H1 (cell line): Measurements from ENCODE around the gene SLC30A3. TPM values are rescaled to one million over a fixed set of nuclear protein-coding genes. Genes with fewer than 3 reads are reported as not detected.

Source experiments
- CTCF ChIA-PET: fragments of 300-600 bp; sonication (Branson Sonifier 250); formaldehyde crosslinking; loops from one replicate; lab custom pipeline; 2021; ENCODE audit not compliant: partially characterized antibody; lab: Charles Lee
- POLR2A ChIA-PET: fragments of 300-600 bp; sonication (Branson Sonifier 250); formaldehyde crosslinking; loops from one replicate; lab custom pipeline; 2021; ENCODE audit warnings: inconsistent platforms; ENCODE audit not compliant: partially characterized antibody; lab: Charles Lee
- DNase-seq, 2 experiments: peaks; one replicate each; pipeline versions ENCODE4 v3.0.0 to v3.0.0-alpha.2; 2010 to 2022; ENCODE audit warnings: low spot score in 2 of 2, low read depth in 1 of 2, mixed read lengths in 1 of 2
- FAIRE-seq: peaks from 2 replicates; lab custom pipeline; 2011; peaks lifted over from hg19 to GRCh38; lab: Jason Lieb, UNC
- H2AFZ ChIP-seq: 2 replicates; pipeline ENCODE4 v1.8.1; 2012; ENCODE audit warnings: low read length, inconsistent platforms
- H2AK5ac ChIP-seq: 2 replicates; pipeline ENCODE4 v1.6.1; 2013; ENCODE audit warnings: low read depth, low read length
- H2BK120ac ChIP-seq: replicated peaks from 2 replicates; pipeline ENCODE3; 2013; ENCODE audit warnings: low read depth, low read length, inconsistent platforms
- H2BK12ac ChIP-seq: 2 replicates; pipeline ENCODE4 v1.6.1; 2013; ENCODE audit warnings: low read depth, low read length
- H2BK15ac ChIP-seq: 2 replicates; pipeline ENCODE4 v1.6.1; 2013; ENCODE audit warnings: low read length
- H2BK20ac ChIP-seq: 2 replicates; pipeline ENCODE4 v1.6.1; 2013; ENCODE audit warnings: low read length
- H2BK5ac ChIP-seq: 2 replicates; pipeline ENCODE4 v1.6.1; 2013; ENCODE audit warnings: low read depth, low read length
- H3K14ac ChIP-seq: 2 replicates; pipeline ENCODE4 v1.6.1; 2013; ENCODE audit warnings: inconsistent platforms; ENCODE audit not compliant: insufficient read length
- H3K18ac ChIP-seq: 2 replicates; pipeline ENCODE4 v1.6.1; 2013; ENCODE audit warnings: low read length; ENCODE audit errors: extremely low read depth
- H3K23ac ChIP-seq: 2 replicates; pipeline ENCODE4 v1.6.1; 2013; ENCODE audit warnings: inconsistent platforms; ENCODE audit not compliant: insufficient read length
- H3K23me2 ChIP-seq: 2 replicates; pipeline ENCODE4 v1.6.1; 2013; ENCODE audit warnings: low read depth, low read length
- H3K27ac ChIP-seq: 2 replicates; pipeline ENCODE4 v1.6.1; 2011; ENCODE audit warnings: low read depth, low read length, inconsistent platforms
- H3K27me3 ChIP-seq, 4 experiments: replicated peaks in 1 of 4; 1 replicate in 1 of 4; 2 replicates in 3 of 4; pipeline versions ENCODE4 v1.6.1 to v1.8.1; 2011 to 2013; ENCODE audit warnings: low read length in 3 of 4, mild to moderate bottlenecking in 3 of 4, inconsistent platforms in 2 of 4, mixed read lengths in 2 of 4, moderate library complexity in 1 of 4; ENCODE audit not compliant: control insufficient read depth in 3 of 4, insufficient read depth in 3 of 4; ENCODE audit errors: extremely low read depth in 1 of 4
- H3K36me3 ChIP-seq, 4 experiments: 2 replicates each; pipeline versions ENCODE4 v1.6.1 to v1.8.1; 2011 to 2013; ENCODE audit warnings: mild to moderate bottlenecking in 4 of 4, low read length in 3 of 4, moderate library complexity in 2 of 4, control low read depth in 1 of 4, inconsistent platforms in 1 of 4; ENCODE audit not compliant: insufficient read depth in 4 of 4, control insufficient read depth in 2 of 4
- H3K4ac ChIP-seq: replicated peaks from 2 replicates; pipeline ENCODE3; 2013; ENCODE audit warnings: low read length, low read depth, mixed read lengths, inconsistent platforms; ENCODE audit not compliant: insufficient read length
- H3K4me1 ChIP-seq, 4 experiments: replicated peaks in 1 of 4; 1 replicate in 1 of 4; 2 replicates in 3 of 4; pipeline versions ENCODE4 v1.6.1 to v1.8.1; 2011 to 2013; ENCODE audit warnings: low read length in 3 of 4, inconsistent platforms in 2 of 4, mixed read lengths in 1 of 4; ENCODE audit not compliant: insufficient read depth in 4 of 4, control insufficient read depth in 3 of 4
- H3K4me2 ChIP-seq, 2 experiments: 2 replicates each; pipeline versions ENCODE4 v1.6.1 to v1.8.1; 2011 to 2013; ENCODE audit warnings: low read depth in 2 of 2, low read length in 2 of 2, control low read depth in 1 of 2, inconsistent platforms in 1 of 2, mild to moderate bottlenecking in 1 of 2; ENCODE audit not compliant: insufficient read depth in 1 of 2
- H3K4me3 ChIP-seq, 4 experiments: fragments of 200-600, 300-600 bp in 1 of 4; sonication (generic), shearing (Covaris generic), sonication (Bioruptor Twin) in 1 of 4; 2 replicates each; pipeline versions ENCODE4 v1.5.1 to v1.8.1; 2011 to 2016; ENCODE audit warnings: low read length in 4 of 4, low read depth in 3 of 4, control low read depth in 2 of 4, inconsistent platforms in 2 of 4, mild to moderate bottlenecking in 2 of 4, mixed read lengths in 1 of 4, moderate library complexity in 1 of 4; ENCODE audit not compliant: insufficient read depth in 2 of 4; ENCODE audit errors: extremely low read depth in 1 of 4
- H3K56ac ChIP-seq: replicated peaks from 2 replicates; pipeline ENCODE3; 2013; ENCODE audit warnings: low read depth, mild to moderate bottlenecking, mixed read lengths, low read length, inconsistent platforms; ENCODE audit not compliant: insufficient read length
- H3K79me1 ChIP-seq: 2 replicates; pipeline ENCODE4 v1.6.1; 2013; ENCODE audit warnings: low read depth, low read length, control low read depth
- H3K79me2 ChIP-seq, 2 experiments: 2 replicates each; pipeline versions ENCODE4 v1.6.1 to v1.8.1; 2012 to 2013; ENCODE audit warnings: low read length in 2 of 2, mild to moderate bottlenecking in 2 of 2, inconsistent platforms in 1 of 2; ENCODE audit not compliant: insufficient read depth in 2 of 2, control insufficient read depth in 1 of 2
- H3K9ac ChIP-seq, 4 experiments: replicated peaks in 1 of 4; 1 replicate in 1 of 4; 2 replicates in 3 of 4; pipeline versions ENCODE4 v1.6.1 to v1.8.1; 2011 to 2013; ENCODE audit warnings: low read depth in 3 of 4, low read length in 3 of 4, control low read depth in 2 of 4, mild to moderate bottlenecking in 2 of 4, moderate library complexity in 2 of 4, inconsistent platforms in 1 of 4; ENCODE audit errors: extremely low read depth in 1 of 4
- H3K9me3 ChIP-seq, 2 experiments: 2 replicates each; pipeline versions ENCODE4 v1.6.1 to v1.8.1; 2012 to 2013; ENCODE audit warnings: mild to moderate bottlenecking in 2 of 2, moderate library complexity in 2 of 2, control low read depth in 1 of 2, inconsistent platforms in 1 of 2, low read depth in 1 of 2, low read length in 1 of 2, mixed read lengths in 1 of 2; ENCODE audit not compliant: insufficient read depth in 2 of 2
- H4K20me1 ChIP-seq, 2 experiments: replicated peaks in 1 of 2; 2 replicates each; pipeline versions ENCODE3 to v1.8.1; 2011 to 2013; ENCODE audit warnings: inconsistent platforms in 2 of 2, low read length in 2 of 2, mild to moderate bottlenecking in 1 of 2; ENCODE audit not compliant: insufficient read depth in 2 of 2, control insufficient read depth in 1 of 2
- H4K5ac ChIP-seq: 2 replicates; pipeline ENCODE4 v1.6.1; 2013; ENCODE audit warnings: low read length, low read depth, mixed read lengths, inconsistent platforms; ENCODE audit not compliant: insufficient read length
- H4K8ac ChIP-seq: 2 replicates; pipeline ENCODE4 v1.8.0; 2013; ENCODE audit warnings: mild to moderate bottlenecking, moderate library complexity, low read length, inconsistent platforms; ENCODE audit not compliant: insufficient read depth; ENCODE audit errors: extremely low read depth
- H4K91ac ChIP-seq: replicated peaks from 2 replicates; pipeline ENCODE3; 2013; ENCODE audit warnings: low read length, mixed read lengths, inconsistent platforms; ENCODE audit not compliant: insufficient read length
- FOSL1 ChIP-seq: IDR thresholded peaks from 2 replicates; pipeline ENCODE4 v1.6.1; 2011; ENCODE audit warnings: mild to moderate bottlenecking, low read depth, low read length, moderate library complexity; ENCODE audit not compliant: insufficient read depth
- RAD21 ChIP-seq, 2 experiments: IDR thresholded peaks in 1 of 2; conservative IDR thresholded peaks in 1 of 2; 2 replicates each; pipeline ENCODE4 v1.6.1; 2011; ENCODE audit warnings: low read depth in 2 of 2, low read length in 2 of 2, improper control_type of control experiment in 1 of 2, inconsistent platforms in 1 of 2, mild to moderate bottlenecking in 1 of 2, moderate library complexity in 1 of 2
- WGBS, 2 experiments: shearing (Covaris generic) in 1 of 2; methylation state at CpG; one replicate each; pipeline versions ENCODE4 v1.1.6 to v1.1.7; 2013 to 2015; ENCODE audit warnings: low lambda C conversion rate in 2 of 2, mixed read lengths in 2 of 2, inconsistent platforms in 1 of 2, low coverage in 1 of 2, missing lambda C conversion rate in 1 of 2; ENCODE audit not compliant: insufficient replicate concordance in 2 of 2, insufficient coverage in 1 of 2, insufficient read length in 1 of 2; ENCODE audit errors: extremely low coverage in 1 of 2, missing lambda C conversion rate in 1 of 2; 5-methylcytosine and 5-hydroxymethylcytosine counted together
- polyA plus RNA-seq, 7 experiments: library from polyadenylated mRNA; depleted of rRNA in 3 of 7; stranded (reverse) in 5 of 7; unstranded in 2 of 7; fragments of >200 nt in 5 of 7; fragments of 200-250 nt in 2 of 7; gene quantifications; 1 replicate in 5 of 7; 2 replicates in 1 of 7; 4 replicates in 1 of 7; pipeline versions ENCODE4 v1.2.1 to v1.2.3, GENCODE V29; 2011 to 2013; ENCODE audit warnings: missing spikeins in 2 of 7, mixed read lengths in 2 of 7
- total RNA-seq: library from RNA; stranded (reverse); fragmentation: NEBNext Ultra II Directional; extraction: Animal tissue kit (Norgen Biotek cat#: 25700); gene quantifications from 2 replicates; pipeline ENCODE4 v1.2.1, GENCODE V29; 2021
- TF ChIP-seq, protein P1 (sequence below): IDR thresholded peaks from 2 replicates; pipeline ENCODE4 v1.6.1; 2012; ENCODE audit warnings: low read length, inconsistent platforms
- TF ChIP-seq, protein P2 (sequence below), 3 experiments: IDR thresholded peaks; 1 replicate in 2 of 3; 2 replicates in 1 of 3; pipeline versions ENCODE4 v1.5.1 to v1.6.1; 2011; ENCODE audit warnings: low read length in 3 of 3, mild to moderate bottlenecking in 3 of 3, inconsistent platforms in 2 of 3, low read depth in 1 of 3, moderate library complexity in 1 of 3; ENCODE audit not compliant: insufficient read depth in 1 of 3; ENCODE audit errors: control extremely low read depth in 1 of 3

Gene SLC30A3
- total and polyA plus RNA-seq, 2 of the 8 experiments (the other 6 are each of a cell fraction or from before 2014, with no cell fraction given): 15.2 to 30.7 TPM

DNA sequence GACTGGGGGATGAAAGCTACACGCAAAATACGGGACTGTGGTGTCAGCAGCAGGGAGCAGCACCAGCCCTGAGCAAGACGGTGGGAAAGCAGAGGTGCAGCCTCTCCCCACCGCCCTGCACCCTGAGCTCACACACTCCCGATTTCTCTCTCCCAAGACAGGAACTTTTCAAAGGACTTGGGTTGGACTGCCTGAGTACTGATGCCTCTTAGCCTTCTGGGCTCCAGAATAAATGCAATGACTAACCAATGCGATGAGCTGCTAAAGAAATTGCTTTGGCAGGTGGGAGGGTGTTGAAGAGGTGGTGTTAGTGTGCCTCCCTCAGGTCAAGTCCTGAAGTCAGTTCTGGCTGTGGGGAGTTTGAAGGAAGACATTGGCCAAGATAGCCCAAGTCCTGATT is 29.0 kb upstream of the SLC30A3 start:
- no peak overlapping the region for H3K9ac ChIP-seq
- no peak overlapping the region for H3K56ac ChIP-seq
- H3K27me3 ChIP-seq: no peaks in the 10 kb centered on the region; a peak in 1 of 7 replicates
- no peak overlapping the region for H3K27ac ChIP-seq
- no peaks in the 10 kb centered on the region for H3K36me3 ChIP-seq
- no peak overlapping the region for H2BK15ac ChIP-seq
- H4K5ac ChIP-seq: no peak overlapping the region
- no peaks in the 10 kb centered on the region for H3K23me2 ChIP-seq
- no peak overlapping the region for H2BK12ac ChIP-seq
- FAIRE-seq (peak; percentile 55), DNase-seq (no peak)
- no peak overlapping the region for H3K18ac ChIP-seq
- no peak overlapping the region for H3K4me3 ChIP-seq
- TF ChIP-seq, protein P1, sequence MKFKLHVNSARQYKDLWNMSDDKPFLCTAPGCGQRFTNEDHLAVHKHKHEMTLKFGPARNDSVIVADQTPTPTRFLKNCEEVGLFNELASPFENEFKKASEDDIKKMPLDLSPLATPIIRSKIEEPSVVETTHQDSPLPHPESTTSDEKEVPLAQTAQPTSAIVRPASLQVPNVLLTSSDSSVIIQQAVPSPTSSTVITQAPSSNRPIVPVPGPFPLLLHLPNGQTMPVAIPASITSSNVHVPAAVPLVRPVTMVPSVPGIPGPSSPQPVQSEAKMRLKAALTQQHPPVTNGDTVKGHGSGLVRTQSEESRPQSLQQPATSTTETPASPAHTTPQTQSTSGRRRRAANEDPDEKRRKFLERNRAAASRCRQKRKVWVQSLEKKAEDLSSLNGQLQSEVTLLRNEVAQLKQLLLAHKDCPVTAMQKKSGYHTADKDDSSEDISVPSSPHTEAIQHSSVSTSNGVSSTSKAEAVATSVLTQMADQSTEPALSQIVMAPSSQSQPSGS: 0 out of 2 replicates have a peak, but pooled peaks have one; percentile 21
- TF ChIP-seq, protein P2, sequence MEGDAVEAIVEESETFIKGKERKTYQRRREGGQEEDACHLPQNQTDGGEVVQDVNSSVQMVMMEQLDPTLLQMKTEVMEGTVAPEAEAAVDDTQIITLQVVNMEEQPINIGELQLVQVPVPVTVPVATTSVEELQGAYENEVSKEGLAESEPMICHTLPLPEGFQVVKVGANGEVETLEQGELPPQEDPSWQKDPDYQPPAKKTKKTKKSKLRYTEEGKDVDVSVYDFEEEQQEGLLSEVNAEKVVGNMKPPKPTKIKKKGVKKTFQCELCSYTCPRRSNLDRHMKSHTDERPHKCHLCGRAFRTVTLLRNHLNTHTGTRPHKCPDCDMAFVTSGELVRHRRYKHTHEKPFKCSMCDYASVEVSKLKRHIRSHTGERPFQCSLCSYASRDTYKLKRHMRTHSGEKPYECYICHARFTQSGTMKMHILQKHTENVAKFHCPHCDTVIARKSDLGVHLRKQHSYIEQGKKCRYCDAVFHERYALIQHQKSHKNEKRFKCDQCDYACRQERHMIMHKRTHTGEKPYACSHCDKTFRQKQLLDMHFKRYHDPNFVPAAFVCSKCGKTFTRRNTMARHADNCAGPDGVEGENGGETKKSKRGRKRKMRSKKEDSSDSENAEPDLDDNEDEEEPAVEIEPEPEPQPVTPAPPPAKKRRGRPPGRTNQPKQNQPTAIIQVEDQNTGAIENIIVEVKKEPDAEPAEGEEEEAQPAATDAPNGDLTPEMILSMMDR (IDR thresholded peaks at IDR 0.05; ENCODE audit: control extremely low read depth in 1 of 3, insufficient read depth in 1 of 3, low read depth in 1 of 3, low read length in 3 of 3): peak; percentile 59 to 74 (median 70)
- peak; percentile 80 to 87 for TF ChIP-seq RAD21 (IDR thresholded peaks at IDR 0.05 in 1 of 2, conservative IDR thresholded peaks at IDR 0.05 in 1 of 2; ENCODE audit: low read depth in 2 of 2, low read length in 2 of 2)
- TF ChIP-seq FOSL1: no peak
- H2BK5ac ChIP-seq: no peak overlapping the region
- no peak overlapping the region for H3K23ac ChIP-seq
- H2AFZ ChIP-seq: peak overlapping the region; percentile 4; the same call in 1 of the 2 replicates
- H3K4ac ChIP-seq: no peak overlapping the region
- H2BK20ac ChIP-seq: no peak overlapping the region
- H3K9me3 ChIP-seq: no peaks in the 10 kb centered on the region
- no peak overlapping the region for H3K14ac ChIP-seq
- no peak overlapping the region for H2AK5ac ChIP-seq
- H3K79me1 ChIP-seq: no peaks in the 10 kb centered on the region
- no peaks in the 10 kb centered on the region for H3K79me2 ChIP-seq
- H3K4me2 ChIP-seq: no peak overlapping the region
- no peak overlapping the region for H2BK120ac ChIP-seq
- no peaks in the 10 kb centered on the region for H4K20me1 ChIP-seq
- WGBS, 2 experiments: 54% methylated on average over 6 of the region's 6 CpGs; no CpG with 5 or more reads in 1 of the 2 experiments
- H3K4me1 ChIP-seq: peaks cover 0 to 4% (median 2%) of the 10 kb centered on the region in 4 experiments; a peak in 3 of 7 replicates
- ChIA-PET CTCF (interaction anchor here (0.6 to 20.2 kb wide), 30 partner anchors 9 to 354 kb away, joined by 3 to 413 read pairs (median 4); partner anchors contain the start of genes CAD, DNAJC5G, MPV17 and SLC30A3), POLR2A (interaction anchor here (0.8 to 3.9 kb wide), 14 partner anchors 9 to 89 kb away, joined by 3 to 27 read pairs (median 5); partner anchors contain the start of genes CAD, GTF3C2 and TRIM54)
- H4K8ac ChIP-seq: no peak overlapping the region
- no peak overlapping the region for H4K91ac ChIP-seq
